GM12878 (cell line): ENCODE results near the gene GADL1. TPM values are rescaled to one million over a fixed set of nuclear protein-coding genes. Genes with fewer than 3 reads are reported as not detected.

Experiments used
- ATAC-seq: fragments of 200-7000 bp; cut with Tn5 transposase; 3 replicates; pipeline ENCODE4 v1.9.1; 2020; ENCODE audit warnings: mild to moderate bottlenecking, moderate library complexity
- BruUV-seq: library from RNA; stranded (reverse); fragments of 400-500 nt; replicated peaks from 2 replicates; lab custom pipeline; 2021; lab: Mats Ljungman, UMichigan
- CTCF ChIA-PET: fragments of 300-600 bp; sonication (Branson Sonifier 250); formaldehyde crosslinking; extraction: SDS; loops from one replicate; lab custom pipeline; 2021; ENCODE audit warnings: inconsistent platforms; lab: Yijun Ruan, JAX
- POLR2A ChIA-PET: fragments of 350-600 bp; formaldehyde crosslinking; extraction: SDS; loops from one replicate; lab custom pipeline; 2021; ENCODE audit warnings: inconsistent platforms; lab: Charles Lee
- RAD21 ChIA-PET: fragments of 300-600 bp; sonication (Branson Sonifier 250); formaldehyde crosslinking; loops from one replicate; lab custom pipeline; 2023; ENCODE audit warnings: antibody characterized with exemption; ENCODE audit not compliant: unreplicated experiment; lab: Charles Lee
- SMC1A ChIA-PET: fragments of 300-600 bp; sonication (Branson Sonifier 250); formaldehyde crosslinking; loops from one replicate; lab custom pipeline; 2023; ENCODE audit not compliant: unreplicated experiment, uncharacterized antibody; lab: Charles Lee
- DNase-seq: peaks from one replicate; pipeline ENCODE4 v3.0.0-alpha.2; 2011; ENCODE audit warnings: low read depth, low spot score
- FAIRE-seq: peaks from 3 replicates; lab custom pipeline; 2011; peaks lifted over from hg19 to GRCh38; lab: Jason Lieb, UNC
- H2AFZ ChIP-seq: 2 replicates; pipeline ENCODE4 v1.6.0; 2011; ENCODE audit warnings: low read depth, low read length, control low read depth; ENCODE audit not compliant: control insufficient read depth
- H3K27ac ChIP-seq: 2 replicates; pipeline ENCODE4 v1.5.1; 2011; ENCODE audit warnings: control low read depth; ENCODE audit not compliant: control insufficient read depth, insufficient read depth
- H3K27me3 ChIP-seq, 2 experiments: replicated peaks in 1 of 2; 2 replicates each; pipeline versions ENCODE4 v1.6.0 to v1.6.1; 2011; ENCODE audit warnings: low read length in 1 of 2; ENCODE audit not compliant: control insufficient read depth in 2 of 2, insufficient read depth in 2 of 2
- H3K36me3 ChIP-seq, 2 experiments: 2 replicates each; pipeline ENCODE4 v1.5.1; 2011; ENCODE audit warnings: low read length in 1 of 2; ENCODE audit not compliant: control insufficient read depth in 2 of 2, insufficient read depth in 2 of 2
- H3K4me1 ChIP-seq: 2 replicates; pipeline ENCODE4 v1.6.1; 2011; ENCODE audit warnings: mild to moderate bottlenecking, low read length, moderate library complexity, mixed read lengths; ENCODE audit not compliant: control insufficient read depth, insufficient read depth
- H3K4me2 ChIP-seq: 2 replicates; pipeline ENCODE4 v1.6.0; 2011; ENCODE audit warnings: control low read depth; ENCODE audit not compliant: control insufficient read depth, insufficient read depth
- H3K4me3 ChIP-seq: fragments of 200-600 bp; sonication (generic); 2 replicates; pipeline ENCODE4 v1.5.1; 2016
- H3K79me2 ChIP-seq: 2 replicates; pipeline ENCODE4 v1.6.0; 2011; ENCODE audit warnings: low read length; ENCODE audit not compliant: control insufficient read depth, insufficient read depth
- H3K9ac ChIP-seq: 2 replicates; pipeline ENCODE4 v1.8.0; 2011; ENCODE audit warnings: low read length, control low read depth, mixed read lengths; ENCODE audit not compliant: control insufficient read depth, insufficient read depth
- H3K9me3 ChIP-seq: replicated peaks from 3 replicates; pipeline ENCODE4 v1.5.1; 2011; ENCODE audit warnings: mild to moderate bottlenecking, low read length; ENCODE audit not compliant: control insufficient read depth, insufficient read depth
- H4K20me1 ChIP-seq: 2 replicates; pipeline ENCODE4 v1.6.0; 2011; ENCODE audit not compliant: control insufficient read depth, insufficient read depth
- E2F4 ChIP-seq: IDR thresholded peaks from 2 replicates; pipeline ENCODE4 v1.6.1; 2012; ENCODE audit warnings: low read depth, low read length, improper control_type of control experiment
- GATAD2B ChIP-seq: fragments of 450-650 bp; conservative IDR thresholded peaks from 2 replicates; pipeline ENCODE4 v1.6.1; 2017; ENCODE audit warnings: low read depth, mild to moderate bottlenecking, moderate library complexity
- RBBP5 ChIP-seq: fragments of 200-600 bp; sonication (generic); conservative IDR thresholded peaks from 2 replicates; pipeline ENCODE4 v1.6.1; 2016
- SMC3 ChIP-seq: IDR thresholded peaks from 2 replicates; pipeline ENCODE4 v1.6.1; 2011; ENCODE audit warnings: low read length, improper control_type of control experiment, borderline replicate concordance
- SPI1 ChIP-seq: IDR thresholded peaks from 2 replicates; pipeline ENCODE4 v1.6.1; 2011; ENCODE audit warnings: low read depth, mild to moderate bottlenecking, low read length, moderate library complexity, borderline replicate concordance; ENCODE audit not compliant: insufficient read depth
- in situ Hi-C: fragments of 300-500 bp; cut with MboI; formaldehyde crosslinking; loops from 9 replicates; pipeline ENCODE4 v1.14.3; 2018; ENCODE audit warnings: mixed read lengths
- intact Hi-C: fragments of 100-400 bp; cut with micrococcal nuclease; formaldehyde crosslinking; loops from one replicate; pipeline ENCODE4 v1.14.2; 2022; ENCODE audit not compliant: unreplicated experiment
- polyA plus RNA-seq, 11 experiments: library from polyadenylated mRNA; depleted of rRNA in 4 of 11; unstranded in 6 of 11; stranded (reverse) in 5 of 11; fragments of >200 nt; fragmentation: Nextera tagmentation in 4 of 11; fragmentation: Illumina TruSeq in 1 of 11; extraction: Ambion mirVana in 4 of 11; extraction: Trizol in 1 of 11; gene quantifications; 1 replicate in 1 of 11; 2 replicates in 10 of 11; pipeline versions ENCODE4 v1.2.1 to v1.2.3, GENCODE V29; 2011 to 2016; ENCODE audit warnings: inconsistent platforms in 2 of 11, missing spikeins in 2 of 11, low read depth in 1 of 11
- total RNA-seq, 4 experiments: library from RNA; depleted of rRNA in 3 of 4; stranded (reverse); fragments of >200 nt in 3 of 4; fragmentation: Illumina TruSeq in 1 of 4; extraction: Trizol in 1 of 4; gene quantifications; 2 replicates each; pipeline versions ENCODE4 v1.2.1 to v1.2.3, GENCODE V29; 2013 to 2021
- TF ChIP-seq, protein P1 (sequence below): fragments of 450-650 bp; IDR thresholded peaks from 2 replicates; pipeline ENCODE4 v1.6.1; 2018; ENCODE audit warnings: mild to moderate bottlenecking, low read depth, moderate library complexity; ENCODE audit not compliant: partially characterized antibody

GADL1 gene
- total and polyA plus RNA-seq, 10 of the 15 experiments (the other 5 are each of a cell fraction or from before 2014, with no cell fraction given), result 0.04 TPM; not detected in 9

- intact Hi-C loops (no loop called here), in situ Hi-C loops (no loop called here)
- H3K9ac ChIP-seq, result no peak overlapping the region
- no peak overlapping the region for H3K27ac ChIP-seq
- ChIA-PET RAD21 (no interaction called here), SMC1A (interaction anchor here (0.7 kb wide), 1 partner anchor 1531 kb away, joined by 4 read pairs; no protein-coding TSS in a partner anchor), CTCF (interaction anchor here (1.2 kb wide), 1 partner anchor 12 kb away, joined by 3 read pairs; no protein-coding TSS in a partner anchor), POLR2A (no interaction called here)
- ATAC-seq (no peak), DNase-seq (no peak), FAIRE-seq (no peak)
- H3K4me1 ChIP-seq, result no peaks in the 10 kb centered on the region
- no peak overlapping the region for H2AFZ ChIP-seq
- H3K4me2 ChIP-seq, result no peak overlapping the region
- H3K79me2 ChIP-seq, result no peaks in the 10 kb centered on the region
- no peaks in the 10 kb centered on the region; a peak in 1 of 4 replicates for H3K27me3 ChIP-seq
- no peaks in the 10 kb centered on the region for H3K36me3 ChIP-seq
- H4K20me1 ChIP-seq, result no peaks in the 10 kb centered on the region
- BruUV-seq, result no TSS peak
- H3K4me3 ChIP-seq, result no peak overlapping the region
- TF ChIP-seq RBBP5 (no peak), SMC3 (no peak), SPI1 (no peak)
- TF ChIP-seq, protein P1, sequence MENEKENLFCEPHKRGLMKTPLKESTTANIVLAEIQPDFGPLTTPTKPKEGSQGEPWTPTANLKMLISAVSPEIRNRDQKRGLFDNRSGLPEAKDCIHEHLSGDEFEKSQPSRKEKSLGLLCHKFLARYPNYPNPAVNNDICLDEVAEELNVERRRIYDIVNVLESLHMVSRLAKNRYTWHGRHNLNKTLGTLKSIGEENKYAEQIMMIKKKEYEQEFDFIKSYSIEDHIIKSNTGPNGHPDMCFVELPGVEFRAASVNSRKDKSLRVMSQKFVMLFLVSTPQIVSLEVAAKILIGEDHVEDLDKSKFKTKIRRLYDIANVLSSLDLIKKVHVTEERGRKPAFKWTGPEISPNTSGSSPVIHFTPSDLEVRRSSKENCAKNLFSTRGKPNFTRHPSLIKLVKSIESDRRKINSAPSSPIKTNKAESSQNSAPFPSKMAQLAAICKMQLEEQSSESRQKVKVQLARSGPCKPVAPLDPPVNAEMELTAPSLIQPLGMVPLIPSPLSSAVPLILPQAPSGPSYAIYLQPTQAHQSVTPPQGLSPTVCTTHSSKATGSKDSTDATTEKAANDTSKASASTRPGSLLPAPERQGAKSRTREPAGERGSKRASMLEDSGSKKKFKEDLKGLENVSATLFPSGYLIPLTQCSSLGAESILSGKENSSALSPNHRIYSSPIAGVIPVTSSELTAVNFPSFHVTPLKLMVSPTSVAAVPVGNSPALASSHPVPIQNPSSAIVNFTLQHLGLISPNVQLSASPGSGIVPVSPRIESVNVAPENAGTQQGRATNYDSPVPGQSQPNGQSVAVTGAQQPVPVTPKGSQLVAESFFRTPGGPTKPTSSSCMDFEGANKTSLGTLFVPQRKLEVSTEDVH, result no peak
- TF ChIP-seq, all 136 proteins: peak for 0
- no peaks in the 10 kb centered on the region; the same call in 2 of the 3 replicates for H3K9me3 ChIP-seq
Measured at GRCh38 chr3:30790150-30790549, 104.3 kb downstream of the GADL1 start.

DNA sequence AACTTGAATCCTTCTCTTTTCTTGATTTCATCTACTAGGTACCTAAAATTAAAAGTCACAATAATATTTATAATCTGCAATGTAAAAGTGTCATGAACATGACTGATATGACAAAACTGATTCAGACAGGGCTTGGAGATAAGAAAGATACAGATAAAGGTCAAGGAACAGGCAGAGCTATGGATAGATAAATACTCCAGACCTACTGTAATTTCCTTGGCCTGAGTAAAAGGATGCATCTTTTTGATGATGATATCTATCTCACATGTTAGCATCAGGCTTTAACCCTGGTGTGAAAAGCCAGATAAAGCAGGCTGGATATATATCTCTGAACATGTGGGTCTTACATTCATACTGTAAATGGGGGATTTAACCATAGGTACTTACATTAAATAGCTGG, 108.1 kb downstream of the GADL1 start:
- TF ChIP-seq E2F4 (no peak), GATAD2B (no peak)
- ATAC-seq (no peak), FAIRE-seq (no peak), DNase-seq (no peak)
- H3K36me3 ChIP-seq, result no peaks in the 10 kb centered on the region
- intact Hi-C loops (no loop called here), in situ Hi-C loops (no loop called here)
- ChIA-PET POLR2A (no interaction called here), SMC1A (interaction anchor here (1.3 kb wide), 1 partner anchor 44 kb away, joined by 4 read pairs; no protein-coding TSS in a partner anchor), RAD21 (no interaction called here), CTCF (no interaction called here)
- no peak overlapping the region for H3K27ac ChIP-seq
- no peaks in the 10 kb centered on the region; a peak in 1 of 4 replicates for H3K27me3 ChIP-seq
- no peak overlapping the region for H3K4me2 ChIP-seq
- H4K20me1 ChIP-seq, result no peaks in the 10 kb centered on the region
- no peak overlapping the region for H3K4me3 ChIP-seq
- no peaks in the 10 kb centered on the region for H3K79me2 ChIP-seq
- H3K9me3 ChIP-seq, result no peaks in the 10 kb centered on the region; the same call in 2 of the 3 replicates
- H3K9ac ChIP-seq, result no peak overlapping the region
- H3K4me1 ChIP-seq, result no peaks in the 10 kb centered on the region
- H2AFZ ChIP-seq, result no peak overlapping the region
- no TSS peak for BruUV-seq
